Tibial nerve (tissue), 3 donors: ENCODE results near the gene LY86.

Experiments
- EP300 ChIP-seq, 2 donors: sonication (generic); formaldehyde crosslinking; IDR thresholded peaks; one replicate each; pipeline ENCODE4 v1.6.1; 2017; ENCODE audit warnings: antibody characterized with exemption in 2 of 2, mild to moderate bottlenecking in 1 of 2
- POLR2A ChIP-seq, 2 donors: fragments of 450-650 bp; IDR thresholded peaks; one replicate each; pipeline ENCODE4 v1.6.1; 2017; ENCODE audit warnings: antibody characterized with exemption in 2 of 2, mild to moderate bottlenecking in 2 of 2, moderate library complexity in 2 of 2

GRCh38 chr6:6597682-6598081, 9.2 kb downstream of the LY86 start:
- no peak for TF ChIP-seq POLR2A (IDR thresholded peaks at IDR 0.05)
- TF ChIP-seq EP300 (IDR thresholded peaks at IDR 0.05) = no peak
